Neural progenitor cell (in vitro differentiated cells): ENCODE data around the gene PLEKHG4B. TPM values are rescaled to one million over a fixed set of nuclear protein-coding genes. Genes with fewer than 3 reads are reported as not detected.
"Not testable (repeated sequence)": the region's sequence is repeated elsewhere in the genome, so short reads cannot be mapped to it uniquely, and the experiment has no call there.

Source experiments
- DNase-seq: peaks from one replicate; pipeline ENCODE4 v3.0.0-alpha.2; 2016; ENCODE audit warnings: low spot score
- H2AFZ ChIP-seq: fragments of 200-600 bp; sonication (generic); replicated peaks from 2 replicates; pipeline ENCODE4 v1.6.1; 2016; ENCODE audit warnings: antibody characterized with exemption
- H3F3A ChIP-seq: fragments of 200-600 bp; sonication (generic); 2 replicates; pipeline ENCODE4 v1.6.1; 2016; ENCODE audit warnings: antibody characterized with exemption, low read depth
- H3K27ac ChIP-seq: fragments of 200-600 bp; sonication (generic); 2 replicates; pipeline ENCODE4 v1.5.1; 2016; ENCODE audit warnings: mild to moderate bottlenecking
- H3K27me3 ChIP-seq: fragments of 200-600 bp; sonication (generic); 2 replicates; pipeline ENCODE4 v1.6.1; 2016; ENCODE audit warnings: mild to moderate bottlenecking, moderate library complexity
- H3K36me3 ChIP-seq: fragments of 200-600 bp; sonication (generic); 2 replicates; pipeline ENCODE4 v1.5.1; 2016
- H3K4me1 ChIP-seq: fragments of 200-600 bp; sonication (generic); 2 replicates; pipeline ENCODE4 v1.6.1; 2016; ENCODE audit warnings: mixed run types
- H3K4me2 ChIP-seq: fragments of 200-600 bp; sonication (generic); 2 replicates; pipeline ENCODE4 v1.6.1; 2016
- H3K4me3 ChIP-seq: fragments of 200-600 bp; sonication (generic); 2 replicates; pipeline ENCODE4 v1.5.1; 2016
- H3K79me2 ChIP-seq: fragments of 200-600 bp; sonication (generic); 2 replicates; pipeline ENCODE4 v1.6.1; 2016; ENCODE audit warnings: low read depth
- H3K9ac ChIP-seq: fragments of 200-600 bp; sonication (generic); 2 replicates; pipeline ENCODE4 v1.6.1; 2016
- H3K9me3 ChIP-seq: fragments of 200-600 bp; sonication (generic); 2 replicates; pipeline ENCODE4 v1.5.1; 2016; ENCODE audit warnings: low read depth
- H4K20me1 ChIP-seq: fragments of 200-600 bp; sonication (generic); 2 replicates; pipeline ENCODE4 v1.6.1; 2016; ENCODE audit warnings: low read depth
- H3K27ac Mint-ChIP-seq: 3 replicates; pipeline ENCODE4 v1.8.0; 2021; ENCODE audit warnings: mixed read lengths
- H3K27me3 Mint-ChIP-seq: 2 replicates; pipeline ENCODE4 v1.8.0; 2022; ENCODE audit warnings: low read depth, mild to moderate bottlenecking, inconsistent platforms, moderate library complexity, mixed read lengths; ENCODE audit not compliant: insufficient read depth
- H3K36me3 Mint-ChIP-seq: 3 replicates; pipeline ENCODE4 v1.8.0; 2021; ENCODE audit warnings: mixed read lengths
- H3K4me1 Mint-ChIP-seq: 3 replicates; pipeline ENCODE4 v1.8.0; 2021; ENCODE audit warnings: mixed read lengths
- H3K4me3 Mint-ChIP-seq: 3 replicates; pipeline ENCODE4 v1.8.0; 2021; ENCODE audit warnings: mild to moderate bottlenecking, moderate library complexity, mixed read lengths
- H3K9me3 Mint-ChIP-seq: 3 replicates; pipeline ENCODE4 v1.8.0; 2020; ENCODE audit warnings: mixed read lengths
- EZH2 ChIP-seq: fragments of 200-600 bp; sonication (generic); IDR thresholded peaks from 2 replicates; pipeline ENCODE4 v1.6.1; 2017; ENCODE audit warnings: antibody characterized with exemption, mild to moderate bottlenecking, moderate library complexity
- EZH2phosphoT487 ChIP-seq: fragments of 200-600 bp; sonication (generic); IDR thresholded peaks from 2 replicates; pipeline ENCODE4 v1.6.1; 2017; ENCODE audit warnings: antibody characterized with exemption
- total RNA-seq: library from RNA; depleted of rRNA; stranded (reverse); fragments of >200 nt; gene quantifications from 2 replicates; pipeline ENCODE4 v1.2.3, GENCODE V29; 2015; ENCODE audit warnings: low replicate concordance
- TF ChIP-seq, protein P1 (sequence below): fragments of 200-600 bp; sonication (generic); IDR thresholded peaks from 2 replicates; pipeline ENCODE4 v1.5.1; 2017; ENCODE audit warnings: antibody characterized with exemption, mild to moderate bottlenecking

PLEKHG4B gene
- total RNA-seq, 1 donor from 2014 or later: 28.8 TPM

DNA sequence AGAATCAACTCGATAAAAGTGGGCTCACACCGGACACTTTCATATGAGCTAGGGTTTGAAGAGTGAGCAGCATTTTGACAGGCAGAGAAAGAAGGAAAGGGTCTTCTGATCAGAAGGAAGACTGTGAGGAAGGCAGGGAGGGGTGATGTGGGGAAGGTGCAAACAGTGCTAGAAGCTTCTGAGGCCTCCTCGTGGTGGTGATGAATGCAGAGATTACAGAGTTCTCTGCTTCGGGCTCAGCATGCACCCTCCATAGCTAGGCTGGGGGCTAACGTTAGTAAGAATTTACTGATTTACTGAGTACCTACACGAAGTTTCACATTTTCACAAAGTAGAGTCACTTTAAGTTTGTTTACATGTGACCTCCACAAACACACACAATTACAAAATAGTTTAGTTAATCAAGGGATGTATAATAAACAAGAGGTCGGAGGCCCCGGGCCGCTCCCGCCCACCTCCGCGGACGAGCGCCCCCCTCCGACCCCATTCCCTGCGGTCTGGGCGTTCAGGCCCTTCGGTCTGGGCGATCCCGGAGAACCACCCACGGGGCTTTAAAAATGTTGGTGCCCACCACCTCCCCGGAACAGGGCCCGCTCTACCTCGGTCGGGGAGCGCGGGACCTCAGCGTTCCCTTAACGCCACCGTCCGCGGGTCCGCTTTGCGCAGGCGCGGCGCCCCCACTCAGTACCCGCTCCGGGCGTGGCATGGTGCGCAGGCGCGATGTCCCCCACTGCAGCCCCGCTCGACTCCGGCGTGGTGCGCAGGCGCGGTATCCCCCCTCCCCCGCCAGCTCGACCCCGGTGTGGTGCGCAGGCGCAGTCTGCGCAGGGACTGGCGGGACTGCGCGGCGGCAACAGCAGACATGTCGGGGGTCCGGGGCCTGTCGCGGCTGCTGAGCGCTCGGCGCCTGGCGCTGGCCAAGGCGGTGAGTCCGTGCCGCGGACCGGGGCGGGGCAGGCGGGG is 125.8 kb downstream of the PLEKHG4B start, which contains the start of the genes CCDC127 and SDHA:
Gene CCDC127 (minus strand): TSS at position 660 of the 963 bp plus-strand sequence. CDS start 1,304 bp downstream, outside the sequence.
Gene SDHA (plus strand): TSS at position 827 of the 963 bp plus-strand sequence. CDS start 36 bp downstream, at position 863.
- Histone ChIP-seq H3K9ac (peak within 1 kb of the TSS; percentile 61), H3K79me2 (peaks cover 77% of the 10 kb centered on the region), H3K4me2 (peak within 1 kb of the TSS; percentile 87), H3K4me3 (peak within 1 kb of the TSS; percentile 79), H2AFZ (peak within 1 kb of the TSS; percentile 86), H4K20me1 (peaks cover 49% of the 10 kb centered on the region), H3K4me1 (peaks cover 16% of the 10 kb centered on the region)
- not testable (repeated sequence) for H3K36me3 ChIP-seq, H3K27me3 ChIP-seq, H3K9me3 ChIP-seq, H3K27me3 Mint-ChIP-seq, H3K9me3 Mint-ChIP-seq, H3F3A ChIP-seq, H3K27ac ChIP-seq
- peak within 1 kb of the TSS; percentile 93 for H3K27ac Mint-ChIP-seq
- H3K4me3 Mint-ChIP-seq: peak within 1 kb of the TSS; percentile 98
- TF ChIP-seq, protein P1, sequence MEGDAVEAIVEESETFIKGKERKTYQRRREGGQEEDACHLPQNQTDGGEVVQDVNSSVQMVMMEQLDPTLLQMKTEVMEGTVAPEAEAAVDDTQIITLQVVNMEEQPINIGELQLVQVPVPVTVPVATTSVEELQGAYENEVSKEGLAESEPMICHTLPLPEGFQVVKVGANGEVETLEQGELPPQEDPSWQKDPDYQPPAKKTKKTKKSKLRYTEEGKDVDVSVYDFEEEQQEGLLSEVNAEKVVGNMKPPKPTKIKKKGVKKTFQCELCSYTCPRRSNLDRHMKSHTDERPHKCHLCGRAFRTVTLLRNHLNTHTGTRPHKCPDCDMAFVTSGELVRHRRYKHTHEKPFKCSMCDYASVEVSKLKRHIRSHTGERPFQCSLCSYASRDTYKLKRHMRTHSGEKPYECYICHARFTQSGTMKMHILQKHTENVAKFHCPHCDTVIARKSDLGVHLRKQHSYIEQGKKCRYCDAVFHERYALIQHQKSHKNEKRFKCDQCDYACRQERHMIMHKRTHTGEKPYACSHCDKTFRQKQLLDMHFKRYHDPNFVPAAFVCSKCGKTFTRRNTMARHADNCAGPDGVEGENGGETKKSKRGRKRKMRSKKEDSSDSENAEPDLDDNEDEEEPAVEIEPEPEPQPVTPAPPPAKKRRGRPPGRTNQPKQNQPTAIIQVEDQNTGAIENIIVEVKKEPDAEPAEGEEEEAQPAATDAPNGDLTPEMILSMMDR: peak; percentile 62
- DNase-seq: peak; percentile 98
- H3K4me1 Mint-ChIP-seq: peaks cover 36% of the 10 kb centered on the region
- H3K36me3 Mint-ChIP-seq: peaks cover 11% of the 10 kb centered on the region

DNA sequence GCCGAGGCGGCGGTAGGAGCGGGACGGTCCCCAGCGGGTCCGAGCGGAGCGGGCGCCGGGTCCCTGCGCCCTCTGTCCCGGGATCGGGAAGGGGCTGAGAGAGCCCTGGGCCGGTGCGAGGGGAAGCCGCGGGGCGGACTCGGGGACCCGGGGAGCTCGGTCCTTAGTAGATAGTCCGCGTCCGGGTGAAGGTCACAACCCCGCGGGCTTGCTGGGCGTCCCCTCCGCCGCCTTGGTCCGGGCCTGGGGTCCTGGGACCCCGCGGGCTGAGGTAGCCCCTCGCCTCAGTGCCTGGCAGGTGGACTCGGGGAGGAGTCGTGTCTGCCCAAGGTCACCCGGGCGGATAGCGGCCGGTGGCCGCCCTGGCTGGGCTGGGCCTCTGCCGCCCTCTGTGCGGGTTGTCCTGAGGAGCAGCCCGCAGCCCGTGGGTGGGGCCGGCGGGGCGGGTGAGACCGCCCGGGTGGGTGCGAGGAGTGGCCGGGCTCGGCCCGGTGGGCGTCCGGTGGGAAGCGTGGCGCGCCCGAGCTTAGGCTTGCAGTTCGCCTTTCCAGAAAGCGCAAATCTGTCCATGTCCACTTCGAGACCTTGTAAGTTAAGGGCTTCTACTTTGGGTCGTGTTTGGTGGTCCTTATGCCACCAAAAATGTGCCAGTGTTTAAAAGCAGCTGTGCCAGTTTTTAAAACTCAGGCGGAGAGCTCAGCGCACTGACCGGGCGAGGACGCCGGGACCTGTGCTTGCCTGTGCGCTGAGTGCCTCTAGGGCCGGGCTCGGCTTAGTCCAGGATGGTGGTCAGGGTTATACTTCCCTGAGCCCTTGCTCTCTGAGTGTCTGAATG is 126.7 kb downstream of the PLEKHG4B start:
- peak; percentile 69 for DNase-seq
- Histone ChIP-seq H3K4me2 (peak overlapping the region; percentile 87), H3K36me3 (no peaks in the 10 kb centered on the region), H3K9me3 (no peaks in the 10 kb centered on the region), H3K79me2 (peaks cover 82% of the 10 kb centered on the region), H3K27me3 (no peaks in the 10 kb centered on the region), H4K20me1 (peaks cover 45% of the 10 kb centered on the region), H3F3A (no peaks in the 10 kb centered on the region), H3K27ac (no peak overlapping the region), H3K4me1 (peaks cover 16% of the 10 kb centered on the region), H3K9ac (peak overlapping the region; percentile 61), H3K4me3 (peak overlapping the region; percentile 79), H2AFZ (peak overlapping the region; percentile 30)
- peak overlapping the region; percentile 93 for H3K27ac Mint-ChIP-seq
- peaks cover 8% of the 10 kb centered on the region for H3K27me3 Mint-ChIP-seq
- H3K4me3 Mint-ChIP-seq: peak overlapping the region; percentile 98
- peaks cover 10% of the 10 kb centered on the region for H3K36me3 Mint-ChIP-seq
- no peaks in the 10 kb centered on the region for H3K9me3 Mint-ChIP-seq
- TF ChIP-seq, protein P1: no peak
- H3K4me1 Mint-ChIP-seq: peaks cover 35% of the 10 kb centered on the region

DNA sequence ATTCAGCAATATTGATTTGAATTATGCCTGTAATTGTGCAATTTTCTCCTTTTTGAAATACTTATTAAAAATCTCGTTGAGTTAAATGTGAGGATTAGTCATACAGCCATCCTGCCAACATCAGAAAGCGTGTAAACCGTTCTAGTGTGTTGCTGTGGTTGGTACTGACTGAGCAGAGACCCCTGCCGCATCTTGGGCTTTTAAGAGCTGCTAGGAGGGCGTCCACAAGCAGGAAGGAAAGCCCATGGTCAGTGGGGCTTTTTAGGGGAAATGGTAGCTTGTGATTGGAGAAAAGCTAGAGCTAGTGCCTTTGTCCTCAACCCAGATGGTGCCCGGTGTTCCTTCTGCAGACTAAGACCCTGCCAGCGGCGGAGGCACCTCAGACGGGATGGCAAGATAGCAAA is 127.5 kb downstream of the PLEKHG4B start:
- Histone ChIP-seq H3K4me1 (peaks cover 16% of the 10 kb centered on the region), H3K9me3 (no peaks in the 10 kb centered on the region), H3F3A (no peaks in the 10 kb centered on the region), H3K27me3 (no peaks in the 10 kb centered on the region), H3K4me2 (peak overlapping the region; percentile 87), H2AFZ (no peak overlapping the region), H3K36me3 (no peaks in the 10 kb centered on the region), H3K27ac (no peak overlapping the region), H3K4me3 (peak overlapping the region; percentile 79), H3K9ac (peak overlapping the region; percentile 61), H3K79me2 (peaks cover 74% of the 10 kb centered on the region), H4K20me1 (peaks cover 48% of the 10 kb centered on the region)
- peaks cover 29% of the 10 kb centered on the region for H3K4me1 Mint-ChIP-seq
- peaks cover 3% of the 10 kb centered on the region for H3K36me3 Mint-ChIP-seq
- DNase-seq: peak; percentile 57
- H3K27me3 Mint-ChIP-seq: peaks cover 6% of the 10 kb centered on the region
- H3K4me3 Mint-ChIP-seq: peak overlapping the region; percentile 98
- H3K9me3 Mint-ChIP-seq: no peaks in the 10 kb centered on the region
- H3K27ac Mint-ChIP-seq: no peak overlapping the region
- TF ChIP-seq, protein P1: no peak
- TF ChIP-seq EZH2phosphoT487: no peak
- no peak for TF ChIP-seq EZH2
